ENCODE results near the gene FAXDC2. TPM values are rescaled to one million over a fixed set of nuclear protein-coding genes. Genes with fewer than 3 reads are reported as not detected.

The FAXDC2 gene
- total RNA-seq, 4 donors from 2014 or later = 38.8 to 134 (median 88.4) TPM

DNA sequence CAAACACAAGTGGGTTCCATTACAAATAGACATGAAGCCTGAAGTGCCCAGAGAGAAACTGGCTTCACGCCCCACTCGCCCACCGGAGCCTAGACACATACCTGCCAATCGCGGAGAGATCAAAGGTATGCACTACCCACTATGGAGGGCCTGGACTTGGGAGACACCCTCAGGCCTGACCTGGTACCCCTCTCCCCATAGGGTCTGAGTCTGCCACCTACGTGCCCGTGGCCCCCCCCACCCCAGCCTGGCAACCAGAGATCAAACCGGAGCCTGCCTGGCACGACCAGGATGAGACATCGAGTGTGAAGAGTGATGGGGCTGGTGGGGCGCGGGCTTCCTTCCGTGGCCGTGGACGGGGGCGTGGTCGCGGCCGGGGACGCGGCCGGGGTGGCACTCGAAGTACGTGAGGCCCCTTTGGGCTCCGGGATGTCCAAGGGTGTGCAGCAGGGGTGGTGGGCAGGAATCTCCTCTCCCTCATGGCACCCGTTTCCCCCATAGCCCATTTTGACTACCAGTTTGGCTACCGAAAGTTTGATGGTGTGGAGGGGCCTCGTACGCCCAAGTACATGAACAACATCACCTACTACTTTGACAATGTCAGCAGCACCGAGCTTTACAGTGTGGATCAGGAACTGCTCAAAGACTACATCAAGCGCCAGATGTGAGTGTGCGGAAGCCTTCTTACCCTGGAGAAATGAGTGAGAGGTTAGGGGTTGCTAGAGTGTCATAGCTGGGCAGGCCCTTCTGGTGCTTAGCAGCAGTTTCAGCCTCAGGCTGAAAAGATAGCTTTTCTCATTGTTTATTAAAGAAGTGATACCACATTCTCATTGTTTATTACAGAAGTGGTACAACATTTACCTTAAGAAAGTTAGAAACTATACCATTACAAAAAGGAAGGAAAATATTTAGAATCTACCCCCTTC, 56.5 kb downstream of the FAXDC2 start:
- TF ChIP-seq, protein P1, sequence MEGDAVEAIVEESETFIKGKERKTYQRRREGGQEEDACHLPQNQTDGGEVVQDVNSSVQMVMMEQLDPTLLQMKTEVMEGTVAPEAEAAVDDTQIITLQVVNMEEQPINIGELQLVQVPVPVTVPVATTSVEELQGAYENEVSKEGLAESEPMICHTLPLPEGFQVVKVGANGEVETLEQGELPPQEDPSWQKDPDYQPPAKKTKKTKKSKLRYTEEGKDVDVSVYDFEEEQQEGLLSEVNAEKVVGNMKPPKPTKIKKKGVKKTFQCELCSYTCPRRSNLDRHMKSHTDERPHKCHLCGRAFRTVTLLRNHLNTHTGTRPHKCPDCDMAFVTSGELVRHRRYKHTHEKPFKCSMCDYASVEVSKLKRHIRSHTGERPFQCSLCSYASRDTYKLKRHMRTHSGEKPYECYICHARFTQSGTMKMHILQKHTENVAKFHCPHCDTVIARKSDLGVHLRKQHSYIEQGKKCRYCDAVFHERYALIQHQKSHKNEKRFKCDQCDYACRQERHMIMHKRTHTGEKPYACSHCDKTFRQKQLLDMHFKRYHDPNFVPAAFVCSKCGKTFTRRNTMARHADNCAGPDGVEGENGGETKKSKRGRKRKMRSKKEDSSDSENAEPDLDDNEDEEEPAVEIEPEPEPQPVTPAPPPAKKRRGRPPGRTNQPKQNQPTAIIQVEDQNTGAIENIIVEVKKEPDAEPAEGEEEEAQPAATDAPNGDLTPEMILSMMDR (IDR thresholded peaks at IDR 0.05; ENCODE audit: low read depth) = no peak

DNA sequence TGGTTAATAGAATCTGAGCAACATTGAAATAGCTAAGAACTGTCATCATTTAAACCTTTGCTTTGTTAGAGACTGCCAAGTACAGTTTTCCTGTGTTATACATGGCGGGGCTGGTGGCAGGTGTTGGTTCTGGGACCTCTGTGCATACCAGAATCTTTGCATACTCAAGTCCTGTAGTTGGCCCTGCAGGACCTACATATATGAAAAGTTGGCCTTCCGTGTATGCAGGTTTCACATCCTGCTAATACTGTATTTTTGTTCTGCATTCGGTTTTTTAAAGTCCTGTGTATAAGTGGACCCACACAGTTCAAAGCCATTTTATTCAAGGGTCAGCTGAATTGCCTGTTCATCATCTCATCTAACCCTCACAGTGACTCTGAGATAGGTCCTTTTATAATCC, 58.9 kb downstream of the FAXDC2 start:
- TF ChIP-seq, protein P1 (IDR thresholded peaks at IDR 0.05; ENCODE audit: low read depth) = no peak

DNA sequence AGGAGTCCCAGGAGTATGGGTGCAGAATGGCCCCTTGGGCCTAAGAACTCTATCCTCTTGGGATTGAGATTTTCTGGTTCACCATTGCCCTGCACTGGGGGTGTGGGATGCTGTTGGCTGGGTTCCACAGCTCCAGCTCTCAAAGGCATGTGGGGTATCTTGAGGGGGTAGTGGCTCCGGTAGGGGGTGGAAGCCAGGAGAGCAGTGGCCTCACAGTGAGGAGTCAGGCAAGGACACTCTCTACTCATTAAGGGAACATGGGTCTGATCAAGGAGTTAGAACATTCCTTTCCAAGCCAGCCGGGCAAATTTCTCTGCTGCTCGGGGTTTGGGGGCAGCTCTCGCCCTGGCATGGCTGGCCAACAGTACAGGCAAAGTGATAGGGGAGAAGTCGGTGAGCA, 62.2 kb downstream of the FAXDC2 start:
- TF ChIP-seq, protein P1 (IDR thresholded peaks at IDR 0.05; ENCODE audit: low read depth) = no peak

DNA sequence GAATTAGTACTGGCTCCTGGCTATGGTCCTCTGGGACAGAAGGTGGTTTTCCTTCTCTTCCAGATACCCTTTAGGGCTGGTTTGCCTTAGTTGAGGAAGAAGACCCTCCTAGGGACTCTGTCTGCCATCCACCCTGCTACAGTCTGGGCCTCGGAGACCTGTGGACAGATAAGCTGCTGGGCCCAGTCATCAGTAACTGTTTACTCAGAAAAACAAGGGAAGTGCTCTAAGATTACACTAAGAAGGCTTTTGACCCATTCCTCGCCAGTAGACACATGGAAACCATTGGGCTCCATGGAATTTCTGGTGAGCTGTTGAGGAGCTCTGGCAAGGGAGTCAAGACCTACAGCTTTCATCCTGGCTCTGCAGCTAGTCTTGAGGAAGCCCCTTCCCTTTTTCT, 64.0 kb downstream of the FAXDC2 start:
- TF ChIP-seq, protein P1 (IDR thresholded peaks at IDR 0.05; ENCODE audit: low read depth) = no peak

DNA sequence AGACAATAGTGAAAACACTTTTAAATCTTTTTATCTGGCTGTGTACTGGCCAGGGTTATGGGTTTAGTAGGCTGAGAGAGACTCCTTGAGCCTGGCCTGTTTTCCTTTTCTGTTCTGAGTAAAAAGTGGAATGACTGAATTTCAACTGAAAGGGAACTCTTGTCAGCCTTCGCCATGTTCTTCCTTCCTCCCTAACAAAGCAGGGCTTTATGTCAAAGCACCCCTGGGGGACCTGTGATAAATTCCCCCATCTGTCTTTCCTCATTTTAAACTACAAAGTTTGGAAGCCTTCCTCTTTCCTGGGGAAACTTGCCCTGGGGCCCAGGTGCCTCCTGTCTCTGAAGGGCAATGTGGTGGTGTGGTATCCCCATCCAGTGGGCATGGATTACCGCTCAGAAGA, 65.5 kb downstream of the FAXDC2 start:
- TF ChIP-seq, protein P1 (IDR thresholded peaks at IDR 0.05; ENCODE audit: low read depth) = no peak

DNA sequence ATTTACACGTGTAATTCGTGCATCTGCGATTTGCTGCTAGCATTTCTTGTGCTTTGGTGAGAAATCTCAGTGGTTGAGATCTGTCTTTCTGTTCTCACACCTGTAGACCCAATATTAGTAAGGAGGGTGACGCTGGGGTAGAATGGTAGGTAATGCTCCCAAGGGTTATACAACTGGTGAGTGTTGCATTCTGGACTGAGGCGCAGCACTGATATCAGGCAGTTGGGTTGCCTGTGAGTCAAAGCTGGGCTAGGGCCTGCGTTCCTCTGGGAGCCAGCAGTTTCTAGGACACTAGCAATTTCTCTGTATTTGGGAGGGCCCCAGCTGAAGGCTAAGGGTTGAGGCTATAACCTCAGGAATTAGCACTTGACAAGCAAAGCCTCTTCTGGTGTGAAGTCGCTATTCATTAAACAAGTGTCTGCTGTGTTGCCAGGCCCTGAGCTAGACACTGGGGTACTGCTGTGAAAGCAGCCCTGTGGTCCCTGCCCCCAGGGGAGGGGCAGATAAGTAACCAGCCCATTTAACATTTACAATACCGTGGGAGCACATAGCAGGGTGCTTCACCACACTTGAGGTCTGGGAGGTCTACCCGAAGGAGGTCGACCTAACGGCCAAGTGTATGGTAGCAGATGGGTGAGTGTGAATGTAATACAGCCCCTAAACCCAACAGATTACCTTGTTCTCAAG, 66.5 kb downstream of the FAXDC2 start:
- TF ChIP-seq, protein P1 (IDR thresholded peaks at IDR 0.05; ENCODE audit: low read depth) = no peak
